SK-N-SH (cell line): ENCODE measurements around the gene ABCA3.

ENCODE experiments used
- CTCF ChIP-seq: fragments of 200-600 bp; sonication (generic); IDR thresholded peaks from 2 replicates; pipeline ENCODE4 v1.6.1; 2017; ENCODE audit warnings: antibody characterized with exemption, mild to moderate bottlenecking, moderate library complexity
- EZH2phosphoT487 ChIP-seq: fragments of 200-600 bp; sonication (generic); IDR thresholded peaks from 2 replicates; pipeline ENCODE4 v1.6.1; 2017; ENCODE audit warnings: low read depth, mixed run types, mild to moderate bottlenecking, antibody characterized with exemption, moderate library complexity, borderline replicate concordance
- GABPA ChIP-seq: IDR thresholded peaks from 2 replicates; pipeline ENCODE4 v1.4.0; 2012; ENCODE audit warnings: low read depth, mild to moderate bottlenecking
- MXI1 ChIP-seq: IDR thresholded peaks from 2 replicates; pipeline ENCODE4 v1.6.1; 2012; ENCODE audit warnings: mild to moderate bottlenecking, low read depth, low read length, improper control_type of control experiment
- NFIC ChIP-seq: IDR thresholded peaks from 2 replicates; pipeline ENCODE4 v1.4.0; 2012; ENCODE audit warnings: borderline replicate concordance
- USF2 ChIP-seq: fragments of 150-350 bp; IDR thresholded peaks from 2 replicates; pipeline ENCODE4 v1.6.1; 2017; ENCODE audit warnings: antibody characterized with exemption, low read length, low read depth, borderline replicate concordance
- YY1 ChIP-seq: IDR thresholded peaks from 2 replicates; pipeline ENCODE4 v1.4.0; 2012; ENCODE audit warnings: low read depth, mild to moderate bottlenecking

- TF ChIP-seq NFIC = no peak
- TF ChIP-seq CTCF = no peak
- TF ChIP-seq YY1 = no peak
- no peak for TF ChIP-seq MXI1
- TF ChIP-seq EZH2phosphoT487 = no peak
- TF ChIP-seq GABPA = no peak
- no peak for TF ChIP-seq USF2
These were observed 113.6 kb downstream of the ABCA3 start for GRCh38 chr16:2226918-2227317.
